ENCODE data around the gene DYNC1H1.
A peak's percentile ranks its signal among the peaks of the same experiment; 100 is the strongest.

Gene DYNC1H1

DNA sequence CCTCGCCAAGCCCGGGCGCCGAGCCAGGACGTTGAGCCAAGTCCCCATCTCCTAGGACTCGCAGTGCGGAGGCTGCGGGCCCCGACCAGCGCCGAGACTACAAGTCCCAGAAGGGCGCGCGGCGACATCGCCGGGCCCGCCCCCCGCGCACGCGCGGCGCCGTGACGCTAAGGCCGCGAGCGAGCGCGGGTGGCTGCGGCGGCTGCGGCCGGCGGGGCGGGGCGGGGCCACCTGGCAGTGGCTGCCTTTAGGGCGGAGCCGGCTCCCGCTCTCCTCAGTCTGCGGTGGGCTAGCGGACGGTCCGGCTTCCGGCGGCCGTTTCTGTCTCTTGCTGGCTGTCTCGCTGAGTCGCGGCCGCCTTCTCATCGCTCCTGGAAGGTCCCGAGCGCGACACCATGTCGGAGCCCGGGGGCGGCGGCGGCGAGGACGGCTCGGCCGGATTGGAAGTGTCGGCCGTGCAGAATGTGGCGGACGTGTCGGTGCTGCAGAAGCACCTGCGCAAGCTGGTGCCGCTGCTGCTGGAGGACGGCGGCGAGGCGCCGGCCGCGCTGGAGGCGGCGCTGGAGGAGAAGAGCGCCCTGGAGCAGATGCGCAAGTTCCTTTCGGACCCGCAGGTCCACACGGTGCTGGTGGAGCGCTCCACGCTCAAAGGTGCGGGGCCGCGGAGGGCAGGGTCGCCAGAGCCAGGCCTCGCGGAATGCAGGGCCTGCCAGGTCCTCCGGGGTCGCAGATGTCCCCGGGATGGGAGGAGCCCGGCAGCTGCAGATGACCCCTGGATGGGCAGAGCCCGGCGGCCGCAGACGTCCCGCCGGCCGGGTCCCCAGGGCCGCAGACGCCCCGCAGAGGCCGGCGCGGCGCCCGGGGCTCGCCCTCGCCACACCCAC is at the start of gene DYNC1H1:
Gene DYNC1H1 (plus strand): TSS at position 277 of the 884 bp plus-strand sequence. CDS start 119 bp downstream, at position 396.
- peak; percentile 81 for DNase-seq

DNA sequence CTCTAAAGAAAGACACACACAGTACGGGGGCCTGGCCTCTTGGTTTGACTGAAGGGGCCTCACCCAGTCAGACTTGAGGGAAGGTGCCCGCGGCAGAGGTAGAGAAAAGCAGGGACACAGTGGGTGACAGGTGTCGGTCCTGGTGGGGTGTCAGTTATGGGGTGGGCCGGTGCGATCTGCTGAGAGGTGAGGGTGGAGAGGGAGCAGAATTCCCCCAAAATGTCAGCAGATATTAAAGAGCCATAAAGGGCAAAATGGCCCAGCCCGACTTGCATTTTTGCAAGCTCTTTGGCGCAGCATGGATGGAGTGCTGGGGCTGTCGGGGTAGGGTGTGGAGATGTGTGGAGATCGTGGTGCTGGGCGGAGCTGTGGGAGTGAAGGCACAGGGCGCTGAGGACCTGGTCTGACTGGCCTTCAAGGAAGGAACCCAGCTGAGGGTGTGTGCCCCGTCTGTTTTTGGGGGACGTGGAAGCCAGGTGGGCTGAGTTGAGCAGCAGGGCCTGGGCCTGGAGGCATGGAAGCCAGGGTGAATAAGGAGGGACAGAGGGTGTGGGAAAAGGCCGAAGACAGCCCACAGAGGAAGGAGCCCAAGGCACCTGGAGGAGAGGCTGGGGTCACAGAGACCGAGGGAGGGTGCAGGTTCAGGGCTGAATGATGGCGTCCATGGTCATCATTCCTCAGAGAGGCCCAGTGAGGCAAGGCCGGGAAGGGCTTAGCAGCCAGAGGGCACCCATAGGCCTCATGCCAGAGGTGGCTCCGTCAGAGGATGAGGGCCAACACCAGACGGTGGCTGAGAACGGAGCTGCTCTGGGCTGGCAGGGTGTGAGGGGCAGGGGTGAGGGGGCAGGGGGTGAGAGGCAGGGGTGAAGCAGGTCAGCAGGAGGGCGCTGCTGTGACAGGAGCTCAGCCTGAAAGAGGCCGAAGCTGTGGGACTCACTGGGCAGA is 48.2 kb upstream of the DYNC1H1 start:
- no peak for DNase-seq

DNA sequence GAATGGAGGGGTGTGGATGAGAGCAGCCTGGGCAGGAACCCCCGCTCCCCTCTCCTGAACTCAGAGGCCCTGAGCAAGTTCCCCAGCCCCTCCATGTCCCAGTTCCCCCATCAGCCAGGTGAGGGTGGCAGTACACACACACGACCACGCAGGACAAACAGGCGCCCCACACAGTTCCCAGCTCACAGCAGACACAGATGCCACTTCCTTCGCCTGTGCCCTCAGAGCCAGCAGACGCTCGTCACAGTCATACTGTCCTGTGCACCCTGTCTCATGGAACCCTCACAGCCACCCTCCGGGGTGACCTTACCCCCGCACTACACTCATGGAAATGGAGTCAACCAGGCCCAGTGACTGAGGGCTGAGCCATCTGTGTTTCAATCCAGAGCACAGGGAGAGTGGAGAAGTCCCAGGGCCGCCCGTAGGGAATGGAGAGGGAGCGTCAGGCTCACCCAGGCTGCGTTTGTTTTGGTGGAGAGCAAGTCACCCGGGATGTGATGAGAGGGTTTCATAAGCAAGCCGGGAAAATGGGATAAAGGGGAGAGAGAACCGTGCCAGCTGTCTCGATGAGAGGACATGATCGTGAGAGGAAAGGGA is 47.5 kb upstream of the DYNC1H1 start:
- DNase-seq, result no peak

DNA sequence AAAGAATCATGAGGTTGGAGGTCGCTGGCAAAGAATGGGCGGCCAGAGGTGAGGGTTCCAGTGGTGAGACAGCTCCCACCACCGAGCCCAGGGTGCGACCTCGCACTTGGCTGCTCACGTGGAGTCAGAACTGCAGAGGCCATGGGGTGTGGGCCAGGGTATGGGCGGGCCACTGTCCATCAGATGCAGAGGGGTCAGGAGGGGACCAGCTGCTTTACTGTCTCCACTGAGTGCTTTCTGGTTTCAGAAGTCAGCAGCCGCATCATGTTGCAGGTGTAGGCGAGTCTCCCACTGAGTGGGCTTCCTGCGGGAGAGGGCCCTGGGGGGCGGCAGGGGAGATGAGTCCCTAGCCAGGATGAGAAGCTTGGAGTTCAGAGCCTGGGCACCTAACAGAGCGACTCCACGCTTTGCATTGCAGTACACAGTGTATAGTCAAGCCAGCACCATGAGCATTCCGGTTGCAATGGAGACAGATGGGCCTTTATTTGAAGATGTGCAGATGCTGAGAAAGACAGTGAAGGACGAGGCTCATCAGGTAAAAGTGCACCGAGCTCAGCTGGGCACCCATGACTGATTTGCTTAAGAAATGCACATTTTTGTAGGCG is 46.9 kb upstream of the DYNC1H1 start:
- DNase-seq, result no peak

DNA sequence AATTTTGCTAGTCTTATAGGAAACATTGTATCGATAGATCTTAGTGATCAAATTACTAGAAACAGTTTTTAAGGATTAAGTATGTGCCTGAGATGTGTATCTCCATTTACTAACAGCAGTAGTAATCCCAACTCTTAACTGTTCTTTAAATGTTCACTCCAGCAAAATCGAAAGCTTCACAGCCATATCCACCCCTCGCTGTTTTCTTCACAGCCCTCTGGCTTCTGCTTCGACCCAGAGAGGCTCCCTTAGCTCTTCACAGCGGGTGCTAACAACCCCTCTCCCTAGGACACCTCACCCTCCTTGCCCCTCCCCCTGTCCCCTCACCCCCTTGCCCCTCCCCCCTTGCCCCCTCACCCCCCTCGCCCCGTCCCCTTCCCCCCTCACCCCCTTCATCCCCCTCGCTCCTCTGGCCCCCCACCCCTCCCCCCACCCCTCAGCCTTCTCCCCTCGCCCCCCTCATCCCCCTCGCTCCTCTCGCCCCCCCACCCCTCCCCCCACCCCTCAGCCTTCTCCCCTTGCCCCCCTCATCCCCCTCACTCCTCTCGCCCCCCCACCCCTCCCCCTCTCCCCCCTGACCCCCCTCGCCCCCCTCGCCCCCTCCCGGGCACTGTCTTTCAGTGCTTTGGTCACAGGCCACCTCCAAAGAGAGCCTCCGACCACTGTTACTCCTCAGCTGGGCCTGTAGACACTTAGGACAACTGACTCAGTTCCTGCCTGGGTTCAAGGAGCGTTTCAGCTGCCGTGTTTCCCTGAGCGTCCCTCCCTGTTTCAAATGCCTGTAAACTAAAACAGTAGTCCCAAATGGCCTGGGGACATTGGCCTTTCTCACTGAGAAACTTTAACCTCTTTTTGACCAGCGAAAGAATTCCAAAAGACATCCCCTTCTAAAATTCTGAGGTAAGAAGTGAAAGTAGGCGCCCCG is 46.0 kb upstream of the DYNC1H1 start:
- DNase-seq, result no peak

DNA sequence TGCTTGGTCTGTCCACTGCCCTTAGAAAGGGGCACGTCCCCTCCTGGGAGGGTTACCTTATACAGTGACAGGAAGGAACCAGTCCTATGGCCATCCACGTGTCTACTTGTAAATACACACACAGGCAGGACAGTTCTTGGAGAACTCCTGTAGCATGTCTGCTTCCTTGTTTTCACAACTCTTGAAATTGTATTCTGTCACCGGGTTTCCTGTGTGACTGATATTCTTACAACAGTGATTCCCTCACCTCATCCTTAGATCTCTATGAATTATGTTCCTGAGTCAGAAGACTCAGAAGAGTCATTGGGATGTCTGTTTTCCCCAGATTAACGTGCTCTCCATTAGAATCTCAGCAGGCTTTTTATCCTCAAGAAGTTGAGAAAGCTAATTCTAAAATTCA is 44.1 kb upstream of the DYNC1H1 start:
- DNase-seq, result no peak

DNA sequence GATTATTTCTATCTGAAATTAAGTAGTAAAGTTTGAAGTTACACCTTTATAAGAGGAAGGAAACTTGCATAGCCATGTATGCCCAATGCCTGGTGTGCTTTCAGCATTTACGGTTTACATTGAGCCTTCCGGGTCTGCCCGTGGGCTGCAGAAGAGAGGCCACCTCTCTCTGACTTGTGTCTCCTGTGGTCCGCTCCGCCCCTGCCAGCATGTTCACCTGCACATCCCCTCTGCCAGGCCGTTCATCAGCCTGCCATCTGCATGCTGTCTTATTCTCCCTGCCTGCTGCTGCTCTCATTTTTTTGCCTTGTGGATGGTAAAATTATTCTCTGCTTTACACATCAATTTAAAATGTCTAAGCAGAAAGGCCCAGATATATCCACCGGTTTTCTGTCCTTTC is 41.5 kb upstream of the DYNC1H1 start:
- no peak for DNase-seq

DNA sequence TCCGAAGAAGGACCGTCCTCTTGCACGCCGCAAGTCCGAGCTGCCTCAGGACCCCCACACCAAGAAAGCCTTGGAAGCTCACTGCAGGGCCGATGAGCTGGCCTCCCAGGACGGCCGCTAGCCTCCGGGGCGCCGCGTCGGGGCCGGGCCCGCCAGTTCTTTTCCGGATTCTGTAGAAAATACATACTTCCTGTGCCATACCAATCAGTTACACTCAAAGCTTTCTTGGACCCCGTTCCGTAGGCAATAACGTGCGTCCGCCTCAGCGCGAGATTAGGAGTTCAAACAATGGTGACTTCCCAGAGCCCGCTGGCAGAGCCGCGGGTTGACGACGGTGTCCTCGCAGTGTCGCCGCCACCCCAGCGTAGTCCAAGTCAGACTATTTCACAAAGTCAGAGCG is 39.2 kb upstream of the DYNC1H1 start:
- DNase-seq, result no peak

DNA sequence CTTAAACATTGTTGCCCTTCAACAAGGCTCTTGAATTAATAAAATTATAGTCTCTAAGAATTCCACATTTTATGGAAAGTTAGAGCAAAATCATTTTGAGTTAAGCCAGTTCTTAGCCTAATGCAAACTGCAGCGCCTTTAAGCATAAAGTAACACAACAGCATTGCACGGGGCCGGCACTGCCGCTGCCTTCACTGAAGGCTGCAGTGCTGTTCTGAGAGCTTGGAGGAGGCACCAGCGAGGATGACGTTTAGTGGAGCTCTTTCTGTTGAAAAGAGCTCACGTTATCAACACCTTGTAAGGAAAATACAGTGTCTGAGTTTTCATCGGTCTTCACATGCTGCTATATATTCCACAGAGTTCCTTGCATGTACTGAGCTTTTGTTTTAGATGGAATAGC is 38.3 kb upstream of the DYNC1H1 start:
- no peak for DNase-seq

DNA sequence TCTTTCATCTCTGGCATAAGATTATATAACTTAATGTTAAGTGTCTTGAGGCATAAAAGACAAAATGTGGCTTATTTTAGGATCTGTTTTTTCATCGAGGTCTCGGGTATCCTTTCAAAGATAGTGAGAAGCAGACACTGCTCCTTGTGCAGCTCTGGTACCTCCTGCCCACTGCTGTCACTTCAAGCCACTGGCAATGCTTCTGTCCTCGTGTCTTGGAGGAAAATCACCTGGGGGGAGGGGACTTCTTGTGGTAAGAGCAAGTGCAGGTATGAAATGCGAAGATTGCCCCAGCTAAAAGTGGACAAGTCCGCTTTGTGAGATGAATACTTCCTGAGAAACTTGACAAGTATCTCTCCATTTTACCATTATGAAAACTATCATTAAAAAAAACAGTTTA is 37.8 kb upstream of the DYNC1H1 start:
- no peak for DNase-seq

DNA sequence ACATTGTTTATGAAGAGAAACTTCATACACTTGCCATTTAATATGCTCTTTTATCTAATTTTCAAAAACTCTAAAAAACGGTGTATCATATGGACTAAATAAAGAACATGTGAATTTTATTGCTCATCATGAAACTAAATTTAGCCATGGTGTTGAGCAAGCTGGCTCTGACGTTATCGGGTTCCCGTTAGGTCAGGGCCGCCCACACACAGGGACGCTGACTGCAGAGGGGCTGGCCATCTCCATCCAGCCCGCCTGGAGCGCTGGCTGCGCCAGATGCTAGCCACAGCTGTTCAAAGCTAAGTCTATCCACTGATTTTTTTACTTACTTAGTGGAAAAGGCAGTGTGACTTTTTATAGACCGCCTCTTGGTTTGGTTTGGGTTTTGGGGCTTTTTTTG is 36.5 kb upstream of the DYNC1H1 start:
- no peak for DNase-seq

DNA sequence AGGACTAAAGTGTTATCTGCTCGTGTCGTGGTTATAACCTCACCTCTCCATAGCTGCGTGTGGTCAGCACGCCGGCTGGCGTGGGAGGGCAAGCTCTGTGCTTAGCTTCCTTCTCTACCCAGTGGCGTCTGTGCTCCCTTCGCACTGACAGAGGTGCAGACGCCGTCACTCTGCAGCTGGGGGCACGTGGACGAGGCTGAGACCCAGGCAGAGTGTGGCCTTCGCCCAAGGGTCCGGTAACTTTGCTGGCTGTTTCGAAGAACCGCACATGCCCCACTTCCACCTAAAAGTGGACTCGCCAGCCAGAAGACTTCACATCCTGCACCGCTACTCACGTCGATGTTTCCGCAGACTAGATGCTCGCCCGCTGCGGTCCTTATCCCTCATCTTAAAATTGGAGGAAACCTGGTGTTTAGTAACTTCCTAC is 35.9 kb upstream of the DYNC1H1 start:
- no peak for DNase-seq

DNA sequence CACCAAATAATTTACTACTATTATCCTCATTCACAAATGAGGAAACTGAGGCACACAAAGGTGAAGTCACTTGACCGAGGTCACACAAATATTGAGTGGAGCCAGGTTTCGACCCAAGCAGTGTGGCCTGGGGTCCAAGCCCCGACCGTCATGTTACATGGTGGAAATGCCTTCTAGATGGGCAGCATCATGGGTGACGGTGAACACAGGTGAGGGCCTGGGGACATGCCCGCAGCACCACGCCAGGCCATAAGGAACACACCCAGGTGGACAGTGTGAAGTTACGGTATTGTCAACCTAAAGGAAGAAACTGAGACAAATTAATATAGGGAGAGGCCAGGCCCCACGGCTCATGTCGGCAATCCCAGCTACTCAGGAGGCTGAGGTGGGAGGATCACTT is 35.3 kb upstream of the DYNC1H1 start:
- no peak for DNase-seq

DNA sequence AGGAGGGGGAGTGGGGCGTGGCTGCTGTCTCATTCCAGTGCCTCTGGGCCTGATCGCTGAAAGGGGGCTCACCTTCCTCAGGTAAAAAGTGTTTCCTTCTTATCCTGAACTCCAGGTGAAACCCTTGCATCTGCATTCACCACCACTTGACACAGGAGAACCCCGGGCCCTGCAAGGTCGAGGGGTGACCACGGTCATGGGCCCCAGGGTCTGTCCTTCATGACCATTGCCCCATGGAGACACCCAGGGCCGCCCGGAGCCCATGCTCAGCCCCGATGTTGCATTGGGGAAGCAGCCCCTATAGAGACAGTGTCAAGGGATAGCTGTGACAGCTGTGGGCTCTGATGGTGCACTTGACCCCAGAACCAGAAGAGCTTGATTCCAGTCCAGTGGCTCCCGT is 34.4 kb upstream of the DYNC1H1 start:
- DNase-seq, result no peak

DNA sequence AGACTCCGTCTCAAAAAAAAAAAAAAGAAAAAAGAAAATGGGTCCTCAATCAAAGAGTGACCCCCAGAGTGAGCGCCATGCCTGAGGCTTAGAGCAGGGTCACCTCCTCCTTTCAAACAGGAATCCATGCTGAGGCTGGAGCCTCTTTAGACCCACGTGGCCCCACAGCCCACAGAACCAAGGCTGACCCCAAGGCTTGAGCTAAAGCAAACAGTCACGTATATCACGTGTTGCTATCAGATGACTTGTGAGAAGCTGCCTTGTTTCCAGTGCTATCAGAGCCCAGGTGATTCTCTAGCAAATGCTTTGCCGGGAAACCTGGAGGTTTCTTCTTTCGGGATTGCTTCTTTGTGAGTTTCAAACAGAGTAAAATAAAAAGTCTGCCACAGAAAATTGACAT is 31.7 kb upstream of the DYNC1H1 start:
- DNase-seq, result peak; percentile 11

DNA sequence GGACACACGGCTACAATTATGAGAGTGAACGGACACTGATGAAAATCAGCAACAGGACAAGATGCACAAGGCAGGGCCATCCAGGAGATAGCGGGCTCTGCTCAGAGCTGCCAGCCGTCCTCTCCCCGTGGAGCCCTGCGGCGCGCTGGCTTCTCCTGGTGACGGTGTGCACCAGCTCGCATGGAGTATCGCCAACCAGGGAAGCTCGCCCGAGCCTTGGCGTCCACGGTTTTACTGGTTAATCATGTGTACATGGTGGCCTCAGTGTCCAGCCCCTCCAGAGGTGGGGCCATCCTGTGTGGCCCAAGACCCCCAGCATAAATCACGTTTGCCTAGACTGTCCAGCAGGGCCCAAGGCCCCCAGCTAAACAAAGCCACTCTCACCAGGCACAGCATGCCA is 31.2 kb upstream of the DYNC1H1 start:
- no peak for DNase-seq

DNA sequence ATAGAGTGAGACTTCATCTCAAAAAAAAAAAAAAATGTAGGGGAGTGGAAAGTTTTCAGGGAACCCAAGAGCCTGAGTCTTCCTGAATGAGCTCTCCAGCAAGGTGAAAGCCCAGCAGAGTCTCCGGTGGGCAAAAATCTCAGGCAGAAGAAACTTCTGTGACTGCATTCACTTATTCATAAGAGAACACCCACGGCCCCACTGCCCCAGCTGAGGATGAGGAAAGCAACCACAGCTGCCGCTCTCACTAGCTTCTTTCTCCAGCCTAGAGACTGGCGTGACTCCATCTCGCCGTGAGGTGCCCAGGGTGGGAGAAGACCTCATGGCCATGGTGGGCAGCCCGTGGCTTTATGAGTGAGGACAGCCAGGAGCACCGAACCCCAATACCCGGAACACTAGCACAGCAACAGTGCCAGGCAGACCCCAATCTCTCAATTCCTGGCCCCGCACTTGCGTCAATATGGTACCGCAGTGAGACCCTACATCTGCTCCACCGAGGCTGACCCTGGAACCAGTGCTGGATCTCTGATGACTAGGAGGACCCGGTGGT is 29.7 kb upstream of the DYNC1H1 start:
- DNase-seq, result no peak

DNA sequence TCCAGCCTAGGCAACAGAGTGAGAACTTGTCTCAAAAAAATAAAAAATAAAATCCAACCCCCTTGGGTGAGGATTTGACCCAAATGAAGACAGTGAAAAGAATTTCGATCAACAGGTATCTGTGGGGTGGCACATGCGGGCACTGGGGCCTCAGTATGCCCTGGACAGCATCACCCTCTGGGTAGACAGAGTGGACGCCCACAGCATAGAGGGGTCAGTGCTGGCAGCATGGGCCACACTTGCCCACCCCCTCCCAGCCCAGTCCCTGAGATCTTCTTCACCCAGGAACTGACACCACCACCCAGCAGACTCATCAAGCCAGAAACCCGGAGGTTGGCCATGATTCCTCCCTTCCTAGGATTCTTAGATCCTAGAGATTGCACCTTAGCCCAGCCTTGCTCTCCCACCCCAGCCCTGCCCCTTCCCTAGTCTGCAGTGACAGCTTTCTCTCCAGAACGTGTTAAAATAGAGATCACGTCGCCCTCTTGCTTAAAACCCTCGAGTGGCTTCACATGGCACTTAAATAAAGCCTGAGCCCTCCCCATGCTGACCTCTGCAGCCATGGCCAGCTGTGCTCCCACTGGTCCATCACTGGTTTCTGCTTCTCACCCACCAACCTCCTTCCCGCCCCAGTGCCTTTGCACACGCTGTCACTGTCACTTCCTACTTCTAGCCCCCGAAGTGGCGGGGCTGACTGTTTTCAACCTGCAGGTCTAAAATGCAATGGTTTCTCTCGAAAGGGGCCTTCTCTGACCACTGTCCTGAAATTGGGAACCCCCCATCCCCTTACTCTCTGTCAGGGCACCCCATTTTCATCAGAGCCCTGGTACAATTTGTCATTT is 26.2 kb upstream of the DYNC1H1 start:
- no peak for DNase-seq

DNA sequence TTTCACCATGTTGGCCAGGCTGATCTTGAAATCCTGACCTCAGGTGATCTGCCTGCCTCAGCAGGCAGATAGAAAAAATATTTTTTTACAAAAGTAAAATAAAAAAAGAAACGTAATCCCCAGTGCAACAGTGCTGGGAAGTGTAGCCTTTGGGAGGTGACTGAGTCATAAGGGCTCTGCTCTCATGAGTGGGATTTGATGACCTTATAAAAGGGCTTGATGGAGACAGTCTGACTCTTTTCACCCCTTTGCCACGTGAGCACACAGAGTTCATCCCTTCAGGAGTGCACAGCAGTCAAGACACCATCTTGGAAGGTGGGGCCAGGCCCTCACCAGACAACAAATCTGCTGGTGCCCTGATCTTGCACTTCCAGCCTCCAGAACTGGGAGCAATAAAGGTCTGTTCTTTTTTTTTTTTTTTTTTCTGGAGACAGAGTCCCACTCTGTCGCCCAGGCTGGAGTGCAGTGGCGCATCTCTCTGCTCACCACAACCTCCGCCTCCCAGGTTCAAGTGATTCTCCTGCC is 24.7 kb upstream of the DYNC1H1 start:
- DNase-seq, result no peak

DNA sequence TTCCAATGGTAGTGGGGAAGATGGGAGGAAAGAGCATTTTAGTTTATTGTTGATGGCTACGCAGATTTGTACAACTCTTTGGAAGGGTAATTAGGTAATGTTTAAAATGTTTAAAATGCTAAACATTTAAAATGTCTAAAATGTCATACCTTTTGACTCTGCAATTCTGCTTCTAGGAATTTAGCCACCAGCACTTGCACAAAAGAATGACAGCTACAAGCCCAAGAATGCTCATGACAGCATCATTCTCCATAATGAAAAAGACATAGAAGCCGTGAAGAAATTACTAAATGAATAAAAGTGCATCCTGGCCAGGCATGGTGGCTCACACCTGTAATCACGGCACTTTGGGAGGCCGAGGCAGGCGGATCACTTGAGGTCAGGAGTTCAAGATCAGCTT is 19.9 kb upstream of the DYNC1H1 start:
- DNase-seq, result no peak
